SU-DHL-6 (cell line): Measurements from ENCODE around the gene AIG1.

Source experiments
- H2AFZ ChIP-seq: fragments of 200-600 bp; sonication (generic); 2 replicates; pipeline ENCODE4 v1.6.1; 2014; ENCODE audit warnings: low read depth, mild to moderate bottlenecking, moderate library complexity, mixed read lengths, antibody characterized with exemption, low read length; ENCODE audit not compliant: severe bottlenecking
- H3F3A ChIP-seq: fragments of 200-600 bp; shearing (Covaris generic); 2 replicates; pipeline ENCODE4 v1.6.0; 2016; ENCODE audit warnings: antibody characterized with exemption, mild to moderate bottlenecking; ENCODE audit not compliant: insufficient read depth
- H3K27ac ChIP-seq: fragments of 200-600 bp; sonication (generic); 2 replicates; pipeline ENCODE4 v1.5.1; 2016; ENCODE audit warnings: low read depth, mild to moderate bottlenecking, low read length, moderate library complexity, mixed read lengths
- H3K27me3 ChIP-seq: fragments of 200-600 bp; sonication (generic), shearing (Covaris generic); 2 replicates; pipeline ENCODE4 v1.6.0; 2014; ENCODE audit warnings: mild to moderate bottlenecking, low read length
- H3K36me3 ChIP-seq: fragments of 200-600 bp; sonication (generic); 2 replicates; pipeline ENCODE4 v1.6.1; 2014; ENCODE audit warnings: mild to moderate bottlenecking, low read length, mixed read lengths
- H3K4me2 ChIP-seq: fragments of 300-600, 200-600 bp; shearing (Covaris generic), sonication (generic); 2 replicates; pipeline ENCODE4 v1.6.0; 2014; ENCODE audit warnings: low read length, low read depth, mild to moderate bottlenecking; ENCODE audit not compliant: poor library complexity, severe bottlenecking
- H3K4me3 ChIP-seq: fragments of 200-600 bp; sonication (generic); 2 replicates; pipeline ENCODE4 v1.5.1; 2014; ENCODE audit warnings: antibody characterized with exemption, low read length, mild to moderate bottlenecking, mixed read lengths; ENCODE audit not compliant: insufficient read depth, poor library complexity, severe bottlenecking
- H3K79me2 ChIP-seq: fragments of 200-600 bp; sonication (generic); 2 replicates; pipeline ENCODE4 v1.6.1; 2014; ENCODE audit warnings: mild to moderate bottlenecking, low read length, moderate library complexity; ENCODE audit not compliant: insufficient read depth
- H3K9ac ChIP-seq: fragments of 200-600 bp; sonication (generic); 2 replicates; pipeline ENCODE4 v1.7.0; 2014; ENCODE audit warnings: mild to moderate bottlenecking, low read length
- H3K9me2 ChIP-seq: fragments of 200-600 bp; sonication (generic); replicated peaks from 2 replicates; pipeline ENCODE4 v1.6.1; 2014; ENCODE audit warnings: low read length; ENCODE audit not compliant: insufficient read depth
- H3K9me3 ChIP-seq: fragments of 200-600 bp; sonication (generic); 2 replicates; pipeline ENCODE4 v1.6.1; 2014; ENCODE audit warnings: low read length, mixed read lengths; ENCODE audit not compliant: insufficient read depth
- H4K20me1 ChIP-seq: fragments of 200-600 bp; sonication (generic); 2 replicates; pipeline ENCODE4 v1.6.1; 2014; ENCODE audit warnings: low read depth, mild to moderate bottlenecking, antibody characterized with exemption, low read length, moderate library complexity, mixed read lengths
- CTCF ChIP-seq: fragments of 200-600 bp; sonication (generic); IDR thresholded peaks from one replicate; pipeline ENCODE4 v1.5.1; 2017; ENCODE audit warnings: antibody characterized with exemption, mild to moderate bottlenecking, low read length, moderate library complexity; ENCODE audit not compliant: insufficient read depth, poor library complexity, severe bottlenecking
- EZH2phosphoT487 ChIP-seq: fragments of 200-600 bp; sonication (generic), shearing (Covaris generic); conservative IDR thresholded peaks from 2 replicates; pipeline ENCODE4 v1.6.1; 2018; ENCODE audit warnings: mild to moderate bottlenecking, antibody characterized with exemption, low read length, moderate library complexity, mixed read lengths

The AIG1 gene

GRCh38 chr6:143199291-143199690 is 138.6 kb downstream of the AIG1 start:
- H3K9me2 ChIP-seq = no peaks in the 10 kb centered on the region
- no peaks in the 10 kb centered on the region for H3K79me2 ChIP-seq
- no peaks in the 10 kb centered on the region for H3K9me3 ChIP-seq
- H3K9ac ChIP-seq = no peak overlapping the region
- no peak overlapping the region for H2AFZ ChIP-seq
- H3K36me3 ChIP-seq = no peaks in the 10 kb centered on the region
- no peak overlapping the region for H3K4me2 ChIP-seq
- no peaks in the 10 kb centered on the region for H3K27me3 ChIP-seq
- TF ChIP-seq EZH2phosphoT487 = no peak
- TF ChIP-seq CTCF = no peak
- H3K27ac ChIP-seq = no peak overlapping the region
- H4K20me1 ChIP-seq = no peaks in the 10 kb centered on the region
- no peak overlapping the region for H3K4me3 ChIP-seq
- no peaks in the 10 kb centered on the region for H3F3A ChIP-seq

GRCh38 chr6:143200167-143200770 is 139.6 kb downstream of the AIG1 start:
- no peak for TF ChIP-seq CTCF
- TF ChIP-seq EZH2phosphoT487 = no peak
- H3K27me3 ChIP-seq = no peaks in the 10 kb centered on the region
- H3K27ac ChIP-seq = no peak overlapping the region
- no peaks in the 10 kb centered on the region for H3K9me2 ChIP-seq
- H3K79me2 ChIP-seq = no peaks in the 10 kb centered on the region
- H3K9me3 ChIP-seq = no peaks in the 10 kb centered on the region
- H3K36me3 ChIP-seq = no peaks in the 10 kb centered on the region
- H2AFZ ChIP-seq = no peak overlapping the region
- no peaks in the 10 kb centered on the region for H3F3A ChIP-seq
- H3K4me3 ChIP-seq = no peak overlapping the region
- H3K4me2 ChIP-seq = no peak overlapping the region
- H4K20me1 ChIP-seq = no peaks in the 10 kb centered on the region
- H3K9ac ChIP-seq = no peak overlapping the region

GRCh38 chr6:143204045-143204444 is 143.4 kb downstream of the AIG1 start:
- H3K36me3 ChIP-seq = no peaks in the 10 kb centered on the region
- TF ChIP-seq EZH2phosphoT487 (no peak), CTCF (no peak)
- H3K27me3 ChIP-seq = no peaks in the 10 kb centered on the region
- H3K79me2 ChIP-seq = no peaks in the 10 kb centered on the region
- no peaks in the 10 kb centered on the region; the same call in 1 of the 2 replicates for H3K9me2 ChIP-seq
- no peak overlapping the region for H3K4me2 ChIP-seq
- no peak overlapping the region for H3K9ac ChIP-seq
- no peaks in the 10 kb centered on the region for H3K9me3 ChIP-seq
- no peak overlapping the region for H3K4me3 ChIP-seq
- no peak overlapping the region for H2AFZ ChIP-seq
- no peak overlapping the region for H3K27ac ChIP-seq
- H3F3A ChIP-seq = no peaks in the 10 kb centered on the region
- no peaks in the 10 kb centered on the region for H4K20me1 ChIP-seq
